ENCODE measurements around the gene MEF2D. TPM values are rescaled to one million over a fixed set of nuclear protein-coding genes. Genes with fewer than 3 reads are reported as not detected.

Gene MEF2D
- total RNA-seq, 1 experiment from 2014 or later = 17.3 TPM

DNA sequence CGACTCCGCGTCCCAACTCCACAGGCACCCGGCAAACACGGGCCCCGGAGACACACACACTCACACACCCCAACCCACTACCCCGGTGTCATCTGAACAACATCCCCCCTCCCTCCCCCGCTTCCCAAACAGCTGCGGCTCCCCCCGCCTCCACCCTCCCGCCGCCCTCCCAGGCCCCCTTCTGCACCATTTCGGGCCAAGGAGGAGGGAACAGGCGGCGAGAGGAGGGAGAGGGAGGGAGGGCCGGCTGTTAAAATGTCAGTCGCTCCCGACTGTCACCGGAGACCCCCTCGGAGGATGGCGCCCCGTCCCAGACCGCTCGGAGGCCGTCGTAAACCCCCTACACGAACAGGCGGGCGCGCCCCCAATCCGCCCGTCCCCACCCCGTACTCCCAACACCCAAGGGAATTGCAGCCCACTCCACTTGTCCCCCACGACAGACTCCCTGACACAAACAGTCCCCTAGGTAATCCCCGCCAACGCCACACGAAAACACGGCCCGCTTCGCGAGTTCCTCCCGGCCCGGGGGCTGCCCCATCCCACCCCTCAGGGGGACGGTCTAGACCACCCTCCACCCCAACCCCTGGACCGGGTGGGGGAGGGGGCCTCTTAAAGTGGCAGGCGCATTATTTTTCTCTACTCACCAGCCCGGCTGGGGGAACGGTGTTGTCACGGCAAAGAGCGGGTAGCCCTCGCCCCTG is 583 bp downstream of the MEF2D start:
- peaks cover 67% of the 10 kb centered on the region for H3K4me1 ChIP-seq (ENCODE audit: insufficient read depth, low read length)
- TF ChIP-seq, protein P1, sequence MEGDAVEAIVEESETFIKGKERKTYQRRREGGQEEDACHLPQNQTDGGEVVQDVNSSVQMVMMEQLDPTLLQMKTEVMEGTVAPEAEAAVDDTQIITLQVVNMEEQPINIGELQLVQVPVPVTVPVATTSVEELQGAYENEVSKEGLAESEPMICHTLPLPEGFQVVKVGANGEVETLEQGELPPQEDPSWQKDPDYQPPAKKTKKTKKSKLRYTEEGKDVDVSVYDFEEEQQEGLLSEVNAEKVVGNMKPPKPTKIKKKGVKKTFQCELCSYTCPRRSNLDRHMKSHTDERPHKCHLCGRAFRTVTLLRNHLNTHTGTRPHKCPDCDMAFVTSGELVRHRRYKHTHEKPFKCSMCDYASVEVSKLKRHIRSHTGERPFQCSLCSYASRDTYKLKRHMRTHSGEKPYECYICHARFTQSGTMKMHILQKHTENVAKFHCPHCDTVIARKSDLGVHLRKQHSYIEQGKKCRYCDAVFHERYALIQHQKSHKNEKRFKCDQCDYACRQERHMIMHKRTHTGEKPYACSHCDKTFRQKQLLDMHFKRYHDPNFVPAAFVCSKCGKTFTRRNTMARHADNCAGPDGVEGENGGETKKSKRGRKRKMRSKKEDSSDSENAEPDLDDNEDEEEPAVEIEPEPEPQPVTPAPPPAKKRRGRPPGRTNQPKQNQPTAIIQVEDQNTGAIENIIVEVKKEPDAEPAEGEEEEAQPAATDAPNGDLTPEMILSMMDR (conservative IDR thresholded peaks at IDR 0.05; ENCODE audit: low read depth, low read length) = no peak
- TF ChIP-seq EZH2 (IDR thresholded peaks at IDR 0.05; ENCODE audit: low read length, unreplicated experiment) = no peak
- no peak for TF ChIP-seq EZH2phosphoT487 (IDR thresholded peaks at IDR 0.05; ENCODE audit: borderline replicate concordance, low read length)
- peak overlapping the region; percentile 96 for H3K27ac ChIP-seq (ENCODE audit: low read length)
- intact Hi-C loops (cut with micrococcal nuclease) = loop anchor here (1.0 to 2.0 kb wide), 2 partner anchors 44 to 71 kb away; no protein-coding TSS in a partner anchor
- 0 out of 2 replicates have a peak, but pooled peaks cover 4% of the 10 kb centered on the region for H3K36me3 ChIP-seq (ENCODE audit: low read depth, low read length)
- ChIA-PET CTCF (interaction anchor here (0.5 to 1.7 kb wide), 6 partner anchors 20 to 114 kb away, joined by 3 to 21 read pairs (median 4); no protein-coding TSS in a partner anchor), POLR2A (ENCODE audit: unreplicated experiment) (interaction anchor here (0.5 to 1.2 kb wide), 10 partner anchors 23 to 256 kb away, joined by 3 to 8 read pairs (median 6); partner anchors contain the start of gene NAXE)
- H3K9me3 ChIP-seq (ENCODE audit: low read length) = no peaks in the 10 kb centered on the region
- H3F3A ChIP-seq (ENCODE audit: low read length, unreplicated experiment) = no peaks in the 10 kb centered on the region
- H3K27me3 ChIP-seq (ENCODE audit: low read length) = no peaks in the 10 kb centered on the region
- peaks cover 55% of the 10 kb centered on the region for H3K79me2 ChIP-seq (ENCODE audit: low read length)
- H3K4me2 ChIP-seq (ENCODE audit: low read length) = peak overlapping the region; percentile 92
- BruUV-seq (replicated peaks) = no TSS peak
- peak overlapping the region; percentile 95 for H3K4me3 ChIP-seq (ENCODE audit: low read length)
- DNase-seq (no peak), ATAC-seq (no peak)
- H3K9me2 ChIP-seq (replicated peaks; ENCODE audit: low read length) = no peaks in the 10 kb centered on the region
- H4K20me1 ChIP-seq (ENCODE audit: low read length) = peaks cover 38% of the 10 kb centered on the region
- peak overlapping the region; percentile 98 for H3K9ac ChIP-seq (ENCODE audit: low read length)
- peak overlapping the region; percentile 53; the same call in 1 of the 2 replicates for H2AFZ ChIP-seq (ENCODE audit: low read length)

GRCh38 chr1:156499194-156499841 is 1.3 kb downstream of the MEF2D start:
- ChIA-PET POLR2A (ENCODE audit: unreplicated experiment) (no interaction called here), CTCF (no interaction called here)
- peaks cover 62% of the 10 kb centered on the region for H3K79me2 ChIP-seq (ENCODE audit: low read length)
- peak overlapping the region; percentile 95 for H3K4me3 ChIP-seq (ENCODE audit: low read length)
- H3K4me2 ChIP-seq (ENCODE audit: low read length) = peak overlapping the region; percentile 92
- H2AFZ ChIP-seq (ENCODE audit: low read length) = no peak overlapping the region
- ATAC-seq (no peak), DNase-seq (peak; percentile 27)
- peak overlapping the region; percentile 98 for H3K9ac ChIP-seq (ENCODE audit: low read length)
- H3K4me1 ChIP-seq (ENCODE audit: insufficient read depth, low read length) = peaks cover 60% of the 10 kb centered on the region
- H3K27me3 ChIP-seq (ENCODE audit: low read length) = no peaks in the 10 kb centered on the region
- H3K36me3 ChIP-seq (ENCODE audit: low read depth, low read length) = 0 out of 2 replicates have a peak, but pooled peaks cover 8% of the 10 kb centered on the region
- no peaks in the 10 kb centered on the region for H3F3A ChIP-seq (ENCODE audit: low read length, unreplicated experiment)
- no peaks in the 10 kb centered on the region for H3K9me3 ChIP-seq (ENCODE audit: low read length)
- H3K9me2 ChIP-seq (replicated peaks; ENCODE audit: low read length) = no peaks in the 10 kb centered on the region
- H4K20me1 ChIP-seq (ENCODE audit: low read length) = peaks cover 42% of the 10 kb centered on the region
- H3K27ac ChIP-seq (ENCODE audit: low read length) = no peak overlapping the region
- no peak for TF ChIP-seq EZH2phosphoT487 (IDR thresholded peaks at IDR 0.05; ENCODE audit: borderline replicate concordance, low read length)
- intact Hi-C loops (cut with micrococcal nuclease) = no loop called here
- TSS peak; percentile 24 for BruUV-seq (replicated peaks)

GRCh38 chr1:156498432-156499193 is 2.0 kb downstream of the MEF2D start:
- ATAC-seq (no peak), DNase-seq (peak; percentile 41)
- ChIA-PET CTCF (no interaction called here), POLR2A (ENCODE audit: unreplicated experiment) (no interaction called here)
- Histone ChIP-seq H2AFZ (ENCODE audit: low read length) (no peak overlapping the region), H3K4me3 (ENCODE audit: low read length) (peak overlapping the region; percentile 95), H3K4me1 (ENCODE audit: insufficient read depth, low read length) (peaks cover 53% of the 10 kb centered on the region), H3K9ac (ENCODE audit: low read length) (peak overlapping the region; percentile 98), H3K36me3 (ENCODE audit: low read depth, low read length) (0 out of 2 replicates have a peak, but pooled peaks cover 8% of the 10 kb centered on the region), H4K20me1 (ENCODE audit: low read length) (peaks cover 49% of the 10 kb centered on the region), H3K9me2 (replicated peaks; ENCODE audit: low read length) (no peaks in the 10 kb centered on the region), H3K27ac (ENCODE audit: low read length) (no peak overlapping the region), H3K4me2 (ENCODE audit: low read length) (peak overlapping the region; percentile 92), H3K27me3 (ENCODE audit: low read length) (no peaks in the 10 kb centered on the region), H3K9me3 (ENCODE audit: low read length) (no peaks in the 10 kb centered on the region), H3F3A (ENCODE audit: low read length, unreplicated experiment) (no peaks in the 10 kb centered on the region), H3K79me2 (ENCODE audit: low read length) (peaks cover 69% of the 10 kb centered on the region)
- intact Hi-C loops (cut with micrococcal nuclease) = no loop called here
- no TSS peak for BruUV-seq (replicated peaks)
- TF ChIP-seq, protein P1 (conservative IDR thresholded peaks at IDR 0.05; ENCODE audit: low read depth, low read length) = no peak
- TF ChIP-seq EZH2phosphoT487 (IDR thresholded peaks at IDR 0.05; ENCODE audit: borderline replicate concordance, low read length) = no peak
- TF ChIP-seq EZH2 (IDR thresholded peaks at IDR 0.05; ENCODE audit: low read length, unreplicated experiment) = no peak
